ENCODE measurements around the gene HIBADH. TPM values are rescaled to one million over a fixed set of nuclear protein-coding genes. Genes with fewer than 3 reads are reported as not detected.

The HIBADH gene
- total RNA-seq, 1 experiment from 2014 or later = 49.8 TPM

- no peak for DNase-seq (ENCODE audit: low read depth)
Observed at GRCh38 chr7:27501001-27501400, 161.7 kb downstream of the HIBADH start.

- no peak for DNase-seq (ENCODE audit: low read depth)
Observed at GRCh38 chr7:27492224-27492623, 170.5 kb downstream of the HIBADH start.

DNA sequence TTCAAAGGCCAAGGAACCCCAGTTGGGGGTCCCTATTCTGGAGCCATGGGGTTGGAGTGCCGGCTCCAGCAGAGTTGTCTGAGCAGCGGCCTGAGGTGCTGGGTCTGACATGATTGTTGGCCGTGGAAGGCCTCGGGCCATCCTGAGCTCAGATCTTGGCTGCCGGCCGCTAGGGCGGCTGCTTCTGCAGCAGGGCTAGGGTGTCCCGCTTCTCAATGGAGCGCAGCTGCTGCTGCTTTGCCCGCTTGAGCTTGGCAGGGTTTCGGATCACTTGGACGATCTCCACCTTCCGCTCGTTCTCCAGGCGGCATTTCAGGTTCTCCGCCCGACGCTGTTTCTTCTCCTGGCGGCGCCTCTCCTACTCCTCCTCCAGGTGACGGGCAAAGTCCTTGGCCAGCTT, 171.1 kb downstream of the HIBADH start:
- DNase-seq (ENCODE audit: low read depth) = no peak

DNA sequence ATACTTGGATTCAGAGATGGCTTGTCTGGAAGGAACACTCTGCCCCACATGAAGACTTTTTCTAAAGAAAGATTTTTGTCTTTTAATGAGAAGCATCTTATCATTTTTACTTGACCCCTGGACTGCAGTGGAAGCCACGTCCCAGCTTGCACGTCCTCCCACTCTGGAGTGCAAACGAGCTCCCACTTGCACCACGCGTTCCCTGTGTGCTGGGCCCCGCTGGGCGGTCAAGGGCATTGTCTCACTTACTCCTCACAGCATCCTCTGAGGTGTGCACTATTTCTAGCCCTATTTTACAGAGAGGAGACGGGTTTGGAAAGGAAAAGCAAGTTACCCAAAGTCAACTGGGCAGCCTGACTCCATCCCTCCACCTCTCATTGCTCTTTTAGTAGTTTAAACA, 175.2 kb downstream of the HIBADH start:
- DNase-seq (ENCODE audit: low read depth) = no peak

DNA sequence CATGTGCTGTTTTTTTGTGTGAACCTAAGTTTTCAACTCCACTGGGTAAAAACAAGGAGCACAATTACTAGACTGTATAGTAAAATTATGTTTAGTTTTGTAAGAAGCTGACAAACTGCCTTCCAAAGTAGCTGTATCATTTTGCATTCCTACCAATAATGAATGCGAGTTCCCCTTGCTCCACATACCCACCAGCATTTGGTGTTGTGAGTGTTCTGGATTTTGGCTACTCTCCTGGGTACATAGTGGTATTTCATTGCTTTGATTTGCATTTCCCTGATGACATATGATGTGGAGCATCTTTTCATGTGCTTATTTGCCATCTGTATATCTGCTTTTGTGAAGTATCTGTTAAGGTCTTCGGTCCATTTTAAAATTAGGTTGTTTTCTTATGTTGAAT, 178.2 kb downstream of the HIBADH start:
- no peak for DNase-seq (ENCODE audit: low read depth)

- DNase-seq (ENCODE audit: low read depth) = no peak
Observed at GRCh38 chr7:27482219-27482618, 180.5 kb downstream of the HIBADH start.

GRCh38 chr7:27478556-27478955, 184.1 kb downstream of the HIBADH start:
- no peak for DNase-seq (ENCODE audit: low read depth)

DNA sequence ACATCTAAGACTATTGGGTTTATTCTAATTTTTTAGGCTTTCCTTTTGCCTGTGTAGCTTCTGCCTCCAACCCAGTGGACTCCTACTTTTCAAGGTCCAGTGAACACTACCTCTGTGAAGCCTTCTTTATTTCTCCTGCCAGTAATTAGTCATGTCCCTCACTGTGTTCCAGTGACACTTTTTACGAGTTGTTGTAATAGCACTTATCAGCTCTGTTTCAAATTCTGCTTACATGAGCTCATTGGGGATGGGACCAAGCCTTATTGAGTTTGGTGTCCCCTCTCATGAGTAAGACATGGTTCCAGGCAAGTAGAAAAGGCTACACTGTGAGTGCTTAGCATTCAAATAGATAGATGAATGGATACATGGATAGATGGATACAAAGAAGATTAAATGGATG, 184.6 kb downstream of the HIBADH start:
- no peak for DNase-seq (ENCODE audit: low read depth)

- no peak for DNase-seq (ENCODE audit: low read depth)
Observed at GRCh38 chr7:27476493-27476892, 186.2 kb downstream of the HIBADH start.

Other genes with a start within 250 kb of the HIBADH start
- gene TAX1BP1, start 77.3 kb upstream of the HIBADH start, total RNA-seq (2014; rRNA removed; shearing (Covaris generic)) = 156 and 178 TPM in 2 replicates